GM12878 (cell line): ENCODE data around the gene DOHH. TPM values are rescaled to one million over a fixed set of nuclear protein-coding genes. Genes with fewer than 3 reads are reported as not detected.
A peak's percentile ranks its signal among the peaks of the same experiment; 100 is the strongest.

Experiments
- ATAC-seq: fragments of 200-7000 bp; cut with Tn5 transposase; 3 replicates; pipeline ENCODE4 v1.9.1; 2020; ENCODE audit warnings: mild to moderate bottlenecking, moderate library complexity
- BruUV-seq: library from RNA; stranded (reverse); fragments of 400-500 nt; replicated peaks from 2 replicates; lab custom pipeline; 2021; lab: Mats Ljungman, UMichigan
- CTCF ChIA-PET: fragments of 300-600 bp; sonication (Branson Sonifier 250); formaldehyde crosslinking; extraction: SDS; loops from one replicate; lab custom pipeline; 2021; ENCODE audit warnings: inconsistent platforms; lab: Yijun Ruan, JAX
- POLR2A ChIA-PET: fragments of 350-600 bp; formaldehyde crosslinking; extraction: SDS; loops from one replicate; lab custom pipeline; 2021; ENCODE audit warnings: inconsistent platforms; lab: Charles Lee
- RAD21 ChIA-PET: fragments of 300-600 bp; sonication (Branson Sonifier 250); formaldehyde crosslinking; loops from one replicate; lab custom pipeline; 2023; ENCODE audit warnings: antibody characterized with exemption; ENCODE audit not compliant: unreplicated experiment; lab: Charles Lee
- SMC1A ChIA-PET: fragments of 300-600 bp; sonication (Branson Sonifier 250); formaldehyde crosslinking; loops from one replicate; lab custom pipeline; 2023; ENCODE audit not compliant: unreplicated experiment, uncharacterized antibody; lab: Charles Lee
- DNase-seq: peaks from one replicate; pipeline ENCODE4 v3.0.0-alpha.2; 2011; ENCODE audit warnings: low read depth, low spot score
- FAIRE-seq: peaks from 3 replicates; lab custom pipeline; 2011; peaks lifted over from hg19 to GRCh38; lab: Jason Lieb, UNC
- H2AFZ ChIP-seq: 2 replicates; pipeline ENCODE4 v1.6.0; 2011; ENCODE audit warnings: low read depth, low read length, control low read depth; ENCODE audit not compliant: control insufficient read depth
- H3K27ac ChIP-seq: 2 replicates; pipeline ENCODE4 v1.5.1; 2011; ENCODE audit warnings: control low read depth; ENCODE audit not compliant: control insufficient read depth, insufficient read depth
- H3K27me3 ChIP-seq, 2 experiments: replicated peaks in 1 of 2; 2 replicates each; pipeline versions ENCODE4 v1.6.0 to v1.6.1; 2011; ENCODE audit warnings: low read length in 1 of 2; ENCODE audit not compliant: control insufficient read depth in 2 of 2, insufficient read depth in 2 of 2
- H3K36me3 ChIP-seq, 2 experiments: 2 replicates each; pipeline ENCODE4 v1.5.1; 2011; ENCODE audit warnings: low read length in 1 of 2; ENCODE audit not compliant: control insufficient read depth in 2 of 2, insufficient read depth in 2 of 2
- H3K4me1 ChIP-seq: 2 replicates; pipeline ENCODE4 v1.6.1; 2011; ENCODE audit warnings: mild to moderate bottlenecking, low read length, moderate library complexity, mixed read lengths; ENCODE audit not compliant: control insufficient read depth, insufficient read depth
- H3K4me2 ChIP-seq: 2 replicates; pipeline ENCODE4 v1.6.0; 2011; ENCODE audit warnings: control low read depth; ENCODE audit not compliant: control insufficient read depth, insufficient read depth
- H3K4me3 ChIP-seq: fragments of 200-600 bp; sonication (generic); 2 replicates; pipeline ENCODE4 v1.5.1; 2016
- H3K79me2 ChIP-seq: 2 replicates; pipeline ENCODE4 v1.6.0; 2011; ENCODE audit warnings: low read length; ENCODE audit not compliant: control insufficient read depth, insufficient read depth
- H3K9ac ChIP-seq: 2 replicates; pipeline ENCODE4 v1.8.0; 2011; ENCODE audit warnings: low read length, control low read depth, mixed read lengths; ENCODE audit not compliant: control insufficient read depth, insufficient read depth
- H3K9me3 ChIP-seq: replicated peaks from 3 replicates; pipeline ENCODE4 v1.5.1; 2011; ENCODE audit warnings: mild to moderate bottlenecking, low read length; ENCODE audit not compliant: control insufficient read depth, insufficient read depth
- H4K20me1 ChIP-seq: 2 replicates; pipeline ENCODE4 v1.6.0; 2011; ENCODE audit not compliant: control insufficient read depth, insufficient read depth
- IKZF2 ChIP-seq, 2 experiments: fragments of 450-650 bp; IDR thresholded peaks; 2 replicates each; pipeline ENCODE4 v1.6.1; 2017; ENCODE audit warnings: mild to moderate bottlenecking in 2 of 2, moderate library complexity in 2 of 2
- NKRF ChIP-seq: fragments of 450-650 bp; conservative IDR thresholded peaks from 2 replicates; pipeline ENCODE4 v1.6.1; 2017; ENCODE audit warnings: mild to moderate bottlenecking, moderate library complexity
- NR2F1 ChIP-seq: fragments of 450-650 bp; conservative IDR thresholded peaks from 2 replicates; pipeline ENCODE4 v1.6.1; 2017; ENCODE audit warnings: mild to moderate bottlenecking
- ZBTB11 ChIP-seq: fragments of 450-650 bp; formaldehyde crosslinking; IDR thresholded peaks from 2 replicates; pipeline ENCODE4 v1.5.0; 2022; ENCODE audit warnings: mild to moderate bottlenecking, missing genetic modification characterization
- ZBTB4 ChIP-seq: fragments of 450-650 bp; formaldehyde crosslinking; IDR thresholded peaks from 2 replicates; pipeline ENCODE4 v1.4.0; 2022; ENCODE audit warnings: mild to moderate bottlenecking, moderate library complexity
- WGBS: methylation state at CpG from one replicate; pipeline ENCODE4 v1.1.6; 2016; ENCODE audit warnings: low lambda C conversion rate; ENCODE audit not compliant: insufficient replicate concordance, insufficient coverage; ENCODE audit errors: missing lambda C conversion rate; 5-methylcytosine and 5-hydroxymethylcytosine counted together
- in situ Hi-C: fragments of 300-500 bp; cut with MboI; formaldehyde crosslinking; loops from 9 replicates; pipeline ENCODE4 v1.14.3; 2018; ENCODE audit warnings: mixed read lengths
- intact Hi-C: fragments of 100-400 bp; cut with micrococcal nuclease; formaldehyde crosslinking; loops from one replicate; pipeline ENCODE4 v1.14.2; 2022; ENCODE audit not compliant: unreplicated experiment
- polyA plus RNA-seq, 11 experiments: library from polyadenylated mRNA; depleted of rRNA in 4 of 11; unstranded in 6 of 11; stranded (reverse) in 5 of 11; fragments of >200 nt; fragmentation: Nextera tagmentation in 4 of 11; fragmentation: Illumina TruSeq in 1 of 11; extraction: Ambion mirVana in 4 of 11; extraction: Trizol in 1 of 11; gene quantifications; 1 replicate in 1 of 11; 2 replicates in 10 of 11; pipeline versions ENCODE4 v1.2.1 to v1.2.3, GENCODE V29; 2011 to 2016; ENCODE audit warnings: inconsistent platforms in 2 of 11, missing spikeins in 2 of 11, low read depth in 1 of 11
- total RNA-seq, 4 experiments: library from RNA; depleted of rRNA in 3 of 4; stranded (reverse); fragments of >200 nt in 3 of 4; fragmentation: Illumina TruSeq in 1 of 4; extraction: Trizol in 1 of 4; gene quantifications; 2 replicates each; pipeline versions ENCODE4 v1.2.1 to v1.2.3, GENCODE V29; 2013 to 2021

DOHH gene
- total and polyA plus RNA-seq, 10 of the 15 experiments (the other 5 are each of a cell fraction or from before 2014, with no cell fraction given), result 0.11 to 28.6 (median 11.7) TPM

DNA sequence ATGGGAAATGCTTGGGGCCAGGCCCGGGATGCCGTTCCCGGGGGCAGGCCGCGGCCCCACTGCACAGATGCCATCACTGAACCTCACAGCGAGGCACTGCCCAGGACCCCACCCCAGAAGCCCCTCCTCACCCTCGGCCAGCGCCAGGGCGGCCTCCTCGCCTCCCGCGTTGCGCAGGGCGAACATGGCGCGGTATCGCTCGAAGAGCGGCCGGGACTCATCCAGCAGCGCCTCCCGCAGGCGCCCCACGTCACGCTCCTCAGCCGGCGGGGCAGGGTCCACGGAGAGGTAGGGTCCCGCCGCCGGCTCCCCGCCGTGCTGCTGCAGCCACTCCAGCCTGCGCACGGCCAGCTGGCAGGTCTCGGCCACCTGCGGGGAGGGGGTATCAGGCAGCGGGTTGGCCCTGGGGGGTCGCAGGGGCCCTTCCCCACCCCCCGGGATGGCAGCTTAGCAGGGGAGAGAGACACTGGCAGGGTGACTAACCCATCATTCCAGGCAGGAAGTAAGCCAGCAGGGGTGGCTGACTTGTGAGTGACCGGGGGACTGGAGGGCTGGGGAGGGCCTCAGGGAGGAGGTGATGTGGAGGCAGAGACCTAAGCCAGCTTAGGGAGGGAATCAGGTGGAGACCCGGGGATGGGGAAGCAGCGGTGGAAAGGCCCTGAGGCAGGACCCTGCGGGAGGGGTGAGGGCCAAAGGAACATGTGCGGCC is 8.2 kb downstream of the DOHH start:
- Histone ChIP-seq H3K9me3 (no peaks in the 10 kb centered on the region; the same call in 2 of the 3 replicates), H3K79me2 (no peaks in the 10 kb centered on the region), H3K4me3 (no peak overlapping the region), H2AFZ (no peak overlapping the region), H3K36me3 (peaks cover 6 to 19% of the 10 kb centered on the region in 2 experiments), H3K9ac (no peak overlapping the region), H4K20me1 (no peaks in the 10 kb centered on the region), H3K4me2 (no peak overlapping the region), H3K27ac (no peak overlapping the region), H3K4me1 (no peaks in the 10 kb centered on the region), H3K27me3 (no peaks in the 10 kb centered on the region)
- in situ Hi-C loops, result no loop called here
- ChIA-PET POLR2A (no interaction called here), RAD21 (no interaction called here), SMC1A (no interaction called here), CTCF (interaction anchor here (1.5 kb wide), 1 partner anchor 63 kb away, joined by 4 read pairs; no protein-coding TSS in a partner anchor)
- 98% methylated on average over 29 of the region's 45 CpGs for WGBS
- ATAC-seq (no peak), FAIRE-seq (no peak), DNase-seq (no peak)
- TF ChIP-seq ZBTB4 (CRISPR knock-in tag), result no peak
- no peak for TF ChIP-seq NR2F1
- TF ChIP-seq ZBTB11, result no peak
- no peak for TF ChIP-seq NKRF
- no peak for TF ChIP-seq IKZF2 (IDR thresholded peaks at IDR 0.05)
- BruUV-seq, result TSS peak; percentile 34
- intact Hi-C loops, result no loop called here
